ENCODE measurements around the gene ATP8A2.
"Not testable (repeated sequence)": the region's sequence is repeated elsewhere in the genome, so short reads cannot be mapped to it uniquely, and the experiment has no call there.

Gene ATP8A2

DNA sequence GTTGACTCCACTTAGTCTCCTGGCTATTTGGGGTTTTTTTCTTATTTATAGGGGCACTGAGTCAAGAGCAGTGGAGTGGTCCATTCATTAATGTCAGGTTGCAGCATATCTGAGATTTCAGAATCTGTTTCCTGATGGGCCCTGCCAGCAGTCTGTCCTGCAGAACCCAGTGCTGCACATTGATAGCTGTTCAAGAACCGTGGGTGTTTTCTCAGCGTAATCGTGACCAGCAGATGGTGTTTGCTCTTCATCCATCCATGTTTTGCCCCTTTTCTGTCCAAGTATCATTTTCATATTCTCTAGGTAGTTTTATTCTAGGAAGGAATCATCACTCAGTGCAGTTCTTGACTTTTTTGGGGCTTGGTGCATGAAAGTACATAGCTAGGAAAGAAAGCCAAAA, 166.5 kb downstream of the ATP8A2 start:
- Histone ChIP-seq H3K27me3 (ENCODE audit: insufficient read depth, insufficient read length) (no peaks in the 10 kb centered on the region), H3K9me3 (ENCODE audit: insufficient read depth, low read length) (no peaks in the 10 kb centered on the region), H3K9ac (ENCODE audit: insufficient read length, low read depth) (no peak overlapping the region), H3K36me3 (ENCODE audit: insufficient read depth, insufficient read length, low read length) (no peaks in the 10 kb centered on the region), H3K4me1 (ENCODE audit: insufficient read depth, insufficient read length) (no peaks in the 10 kb centered on the region), H3K4me3 (ENCODE audit: insufficient read length, low read depth) (no peak overlapping the region)
- TF ChIP-seq ZNF274 (IDR thresholded peaks at IDR 0.05; ENCODE audit: low read depth, low read length) (no peak), SUZ12 (IDR thresholded peaks at IDR 0.05; ENCODE audit: extremely low read depth, insufficient read depth, insufficient read length) (no peak), YY1 (IDR thresholded peaks at IDR 0.05; ENCODE audit: insufficient read depth, insufficient read length) (no peak)
- no peak for DNase-seq (ENCODE audit: low read depth, low spot score)

DNA sequence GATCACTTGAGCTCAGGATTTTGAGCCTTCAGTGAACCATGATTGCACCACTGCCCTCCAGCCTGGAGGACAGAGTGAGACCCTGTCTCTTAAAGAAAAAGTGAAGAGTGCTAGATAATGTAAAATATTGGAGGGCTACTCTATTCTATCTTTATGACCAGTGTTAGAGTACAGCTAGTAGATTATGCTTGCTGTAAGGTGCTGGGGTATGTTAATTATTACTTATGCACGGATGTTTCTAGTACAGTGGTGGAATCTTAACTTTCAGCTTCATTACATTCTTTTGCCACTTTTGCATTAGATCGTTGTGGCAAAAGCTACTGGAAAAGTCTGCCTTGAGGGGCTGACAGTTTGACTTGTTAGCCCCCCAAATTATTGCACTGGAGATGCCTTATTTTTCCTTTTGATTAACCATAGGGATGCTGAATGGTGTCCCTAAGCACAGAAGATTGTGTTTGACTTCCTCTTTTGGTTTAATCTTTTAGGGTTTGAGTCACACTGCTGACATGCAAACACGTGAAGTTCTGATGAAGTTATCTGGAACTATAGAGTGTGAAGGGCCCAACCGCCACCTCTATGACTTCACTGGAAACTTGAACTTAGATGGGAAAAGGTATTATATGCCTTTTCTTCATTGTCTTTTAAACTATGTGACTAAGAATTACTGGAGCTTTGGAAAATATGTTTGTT, 169.8 kb downstream of the ATP8A2 start:
- Histone ChIP-seq H3K27me3 (ENCODE audit: insufficient read depth, insufficient read length) (no peaks in the 10 kb centered on the region), H3K9ac (ENCODE audit: insufficient read length, low read depth) (no peak overlapping the region), H3K36me3 (ENCODE audit: insufficient read depth, insufficient read length, low read length) (no peaks in the 10 kb centered on the region), H3K4me3 (ENCODE audit: insufficient read length, low read depth) (no peak overlapping the region), H3K9me3 (ENCODE audit: insufficient read depth, low read length) (no peaks in the 10 kb centered on the region), H3K4me1 (ENCODE audit: insufficient read depth, insufficient read length) (no peaks in the 10 kb centered on the region)
- TF ChIP-seq SUZ12 (IDR thresholded peaks at IDR 0.05; ENCODE audit: extremely low read depth, insufficient read depth, insufficient read length) (no peak), YY1 (IDR thresholded peaks at IDR 0.05; ENCODE audit: insufficient read depth, insufficient read length) (no peak), ZNF274 (IDR thresholded peaks at IDR 0.05; ENCODE audit: low read depth, low read length) (no peak)
- DNase-seq (ENCODE audit: low read depth, low spot score), result no peak

DNA sequence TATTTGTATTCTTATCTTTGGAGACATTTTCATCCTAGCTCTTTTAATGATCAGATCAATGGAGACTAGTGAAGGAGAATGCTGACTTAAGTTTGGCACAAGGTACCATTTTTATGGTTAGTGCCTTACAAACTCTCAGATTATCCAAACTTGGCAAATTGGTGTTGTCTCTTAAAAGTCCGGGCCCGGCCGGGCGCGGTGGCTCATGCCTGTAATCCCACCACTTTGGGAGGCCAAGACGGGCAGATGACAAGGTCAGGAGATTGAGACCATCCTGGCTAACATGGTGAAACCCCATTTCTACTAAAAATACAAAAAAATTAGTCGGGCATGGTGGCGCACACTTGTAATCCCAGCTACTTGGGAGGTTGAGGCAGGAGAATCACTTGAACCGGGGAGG, 177.2 kb downstream of the ATP8A2 start:
- not testable (repeated sequence) for H3K9me3 ChIP-seq (ENCODE audit: insufficient read depth, low read length); H3K36me3 ChIP-seq (ENCODE audit: insufficient read depth, insufficient read length, low read length); H3K9ac ChIP-seq (ENCODE audit: insufficient read length, low read depth); H3K27me3 ChIP-seq (ENCODE audit: insufficient read depth, insufficient read length); H3K4me1 ChIP-seq (ENCODE audit: insufficient read depth, insufficient read length); DNase-seq (ENCODE audit: low read depth, low spot score); H3K4me3 ChIP-seq (ENCODE audit: insufficient read length, low read depth)

DNA sequence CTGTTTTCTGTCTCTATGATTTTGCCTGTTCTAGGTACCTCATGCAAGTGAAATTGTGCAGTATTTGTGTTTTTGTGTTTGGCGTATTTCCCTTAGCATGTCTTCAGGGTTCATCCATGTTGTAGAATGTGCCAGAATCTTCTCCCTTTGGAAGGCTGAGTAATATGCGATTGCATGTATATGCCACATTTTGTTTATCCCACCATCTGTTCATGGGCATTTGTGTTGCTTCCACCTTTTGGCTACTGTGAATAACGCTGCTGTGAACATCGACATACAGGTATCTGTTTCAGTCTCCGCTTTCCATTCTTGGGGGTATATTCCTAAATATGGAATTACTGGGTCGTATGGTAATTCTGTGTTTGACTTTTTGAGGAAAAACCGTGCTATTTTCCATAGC, 190.0 kb downstream of the ATP8A2 start:
- no peaks in the 10 kb centered on the region for H3K4me1 ChIP-seq (ENCODE audit: insufficient read depth, insufficient read length)
- no peaks in the 10 kb centered on the region for H3K9me3 ChIP-seq (ENCODE audit: insufficient read depth, low read length)
- no peak overlapping the region for H3K9ac ChIP-seq (ENCODE audit: insufficient read length, low read depth)
- no peak overlapping the region for H3K4me3 ChIP-seq (ENCODE audit: insufficient read length, low read depth)
- TF ChIP-seq SUZ12 (IDR thresholded peaks at IDR 0.05; ENCODE audit: extremely low read depth, insufficient read depth, insufficient read length), result no peak
- no peak for TF ChIP-seq ZNF274 (IDR thresholded peaks at IDR 0.05; ENCODE audit: low read depth, low read length)
- TF ChIP-seq YY1 (IDR thresholded peaks at IDR 0.05; ENCODE audit: insufficient read depth, insufficient read length), result no peak
- no peak for DNase-seq (ENCODE audit: low read depth, low spot score)
- no peaks in the 10 kb centered on the region for H3K27me3 ChIP-seq (ENCODE audit: insufficient read depth, insufficient read length)
- no peaks in the 10 kb centered on the region for H3K36me3 ChIP-seq (ENCODE audit: insufficient read depth, insufficient read length, low read length)

DNA sequence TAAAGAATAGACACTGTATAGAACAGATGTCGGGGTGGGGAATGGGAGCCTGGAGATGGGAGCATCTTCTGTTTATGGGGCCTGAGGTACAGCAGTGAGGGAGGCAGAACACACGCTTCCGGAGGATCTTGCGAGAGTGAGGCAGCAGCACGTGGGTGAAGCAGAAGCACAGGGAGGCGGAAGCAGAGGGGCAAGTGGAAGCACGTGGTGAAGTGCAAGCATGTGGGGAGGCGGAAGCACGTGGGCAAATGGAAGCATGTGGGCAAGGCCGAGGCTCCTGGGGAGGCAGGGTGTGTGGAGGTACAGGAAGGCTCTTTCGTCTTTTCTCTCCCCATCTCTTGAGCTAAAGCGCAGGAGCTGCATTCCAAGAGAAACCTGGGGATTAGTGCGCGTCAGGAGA, 198.4 kb downstream of the ATP8A2 start:
- no peaks in the 10 kb centered on the region for H3K27me3 ChIP-seq (ENCODE audit: insufficient read depth, insufficient read length)
- TF ChIP-seq YY1 (IDR thresholded peaks at IDR 0.05; ENCODE audit: insufficient read depth, insufficient read length), result no peak
- TF ChIP-seq ZNF274 (IDR thresholded peaks at IDR 0.05; ENCODE audit: low read depth, low read length), result no peak
- TF ChIP-seq SUZ12 (IDR thresholded peaks at IDR 0.05; ENCODE audit: extremely low read depth, insufficient read depth, insufficient read length), result no peak
- H3K9ac ChIP-seq (ENCODE audit: insufficient read length, low read depth), result no peak overlapping the region
- H3K4me3 ChIP-seq (ENCODE audit: insufficient read length, low read depth), result no peak overlapping the region
- H3K4me1 ChIP-seq (ENCODE audit: insufficient read depth, insufficient read length), result no peaks in the 10 kb centered on the region
- no peaks in the 10 kb centered on the region for H3K9me3 ChIP-seq (ENCODE audit: insufficient read depth, low read length)
- DNase-seq (ENCODE audit: low read depth, low spot score), result no peak
- no peaks in the 10 kb centered on the region for H3K36me3 ChIP-seq (ENCODE audit: insufficient read depth, insufficient read length, low read length)

DNA sequence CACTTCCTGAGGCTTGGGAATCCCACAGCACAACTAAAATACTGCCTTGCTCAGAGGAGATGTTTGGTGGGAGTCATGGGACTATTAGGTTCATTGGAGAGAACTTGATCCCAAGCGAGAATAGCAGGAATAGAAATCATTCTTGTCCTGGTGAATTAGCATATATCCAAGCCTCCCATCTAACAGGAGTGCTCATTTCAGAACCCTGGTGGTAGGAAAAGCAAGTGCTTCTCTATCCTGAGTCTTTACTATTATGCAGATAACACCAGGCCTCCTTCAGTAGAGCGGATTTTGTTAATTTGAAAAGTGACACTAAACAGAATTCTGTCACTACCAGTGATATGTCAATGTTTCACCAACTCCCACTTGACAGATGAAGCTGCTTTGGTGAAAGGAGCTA, 199.5 kb downstream of the ATP8A2 start:
- no peak for TF ChIP-seq YY1 (IDR thresholded peaks at IDR 0.05; ENCODE audit: insufficient read depth, insufficient read length)
- no peak for TF ChIP-seq ZNF274 (IDR thresholded peaks at IDR 0.05; ENCODE audit: low read depth, low read length)
- no peak for TF ChIP-seq SUZ12 (IDR thresholded peaks at IDR 0.05; ENCODE audit: extremely low read depth, insufficient read depth, insufficient read length)
- no peak for DNase-seq (ENCODE audit: low read depth, low spot score)
- Histone ChIP-seq H3K27me3 (ENCODE audit: insufficient read depth, insufficient read length) (no peaks in the 10 kb centered on the region), H3K9ac (ENCODE audit: insufficient read length, low read depth) (no peak overlapping the region), H3K9me3 (ENCODE audit: insufficient read depth, low read length) (no peaks in the 10 kb centered on the region), H3K36me3 (ENCODE audit: insufficient read depth, insufficient read length, low read length) (no peaks in the 10 kb centered on the region), H3K4me3 (ENCODE audit: insufficient read length, low read depth) (no peak overlapping the region), H3K4me1 (ENCODE audit: insufficient read depth, insufficient read length) (no peaks in the 10 kb centered on the region)

DNA sequence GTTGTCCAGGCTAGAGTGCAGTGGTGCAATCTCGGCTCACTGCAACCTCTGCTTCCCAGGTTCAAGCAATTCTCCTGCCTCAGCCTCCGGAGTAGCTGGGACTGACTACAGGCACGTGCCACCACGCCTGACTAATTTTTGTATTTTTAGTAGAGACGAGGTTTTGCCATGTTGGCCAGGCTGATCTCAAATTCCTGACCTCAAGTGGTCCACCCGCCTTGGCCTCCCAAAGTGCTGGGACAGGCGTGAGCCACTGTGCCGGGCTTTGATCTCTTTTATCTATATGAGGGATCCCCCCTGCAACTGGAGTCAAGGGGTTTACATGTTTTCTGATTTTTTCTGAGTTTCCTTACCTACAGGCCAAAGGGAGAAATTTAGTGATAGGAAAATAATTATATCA, 200.4 kb downstream of the ATP8A2 start:
- not testable (repeated sequence) for H3K4me1 ChIP-seq (ENCODE audit: insufficient read depth, insufficient read length); DNase-seq (ENCODE audit: low read depth, low spot score); H3K27me3 ChIP-seq (ENCODE audit: insufficient read depth, insufficient read length); H3K9ac ChIP-seq (ENCODE audit: insufficient read length, low read depth); H3K9me3 ChIP-seq (ENCODE audit: insufficient read depth, low read length); H3K36me3 ChIP-seq (ENCODE audit: insufficient read depth, insufficient read length, low read length); H3K4me3 ChIP-seq (ENCODE audit: insufficient read length, low read depth)

All from NT2/D1 (cell line).